Fibroblast of villous mesenchyme (primary cell): ENCODE measurements around the gene TTC28. TPM values are rescaled to one million over a fixed set of nuclear protein-coding genes. Genes with fewer than 3 reads are reported as not detected.

ENCODE experiments used
- DNase-seq: peaks from one replicate; pipeline ENCODE4 v3.0.0-alpha.2; 2010; ENCODE audit warnings: low read depth
- H3K4me3 ChIP-seq: 2 replicates; pipeline ENCODE4 v1.5.1; 2011; ENCODE audit warnings: low read depth, mild to moderate bottlenecking, low read length
- CTCF ChIP-seq: IDR thresholded peaks from 2 replicates; pipeline ENCODE4 v1.5.1; 2012; ENCODE audit warnings: low read depth, mild to moderate bottlenecking, low read length; ENCODE audit not compliant: insufficient read depth
- total RNA-seq: library from RNA; depleted of rRNA; stranded (reverse); fragments of >200 nt; gene quantifications from 2 replicates; pipeline ENCODE4 v1.2.3, GENCODE V29; 2012

Gene TTC28
- total RNA-seq, 1 donor: 23.3 TPM

- no peak overlapping the region for H3K4me3 ChIP-seq
- no peak for TF ChIP-seq CTCF
- DNase-seq: no peak
These were observed 330.7 kb downstream of the TTC28 start for GRCh38 chr22:28348613-28349609.

GRCh38 chr22:28346308-28346707, 333.3 kb downstream of the TTC28 start:
- DNase-seq: no peak
- H3K4me3 ChIP-seq: no peak overlapping the region
- TF ChIP-seq CTCF: no peak

GRCh38 chr22:28344918-28345703, 334.5 kb downstream of the TTC28 start:
- H3K4me3 ChIP-seq: no peak overlapping the region
- peak; percentile 58 for DNase-seq
- TF ChIP-seq CTCF: no peak

- TF ChIP-seq CTCF: no peak
- DNase-seq: no peak
- no peak overlapping the region for H3K4me3 ChIP-seq
These were observed 338.6 kb downstream of the TTC28 start for GRCh38 chr22:28341001-28341400.

- DNase-seq: no peak
- H3K4me3 ChIP-seq: no peak overlapping the region
- no peak for TF ChIP-seq CTCF
These were observed 346.6 kb downstream of the TTC28 start for GRCh38 chr22:28333088-28333487.

GRCh38 chr22:28332410-28332809, 347.2 kb downstream of the TTC28 start:
- no peak for TF ChIP-seq CTCF
- no peak overlapping the region for H3K4me3 ChIP-seq
- DNase-seq: no peak
